Endothelial cell of umbilical vein (primary cell): ENCODE results near the gene B9D1.

Experiments used
- CTCF ChIP-seq, 2 donors: IDR thresholded peaks; 1 replicate in 1 of 2; 2 replicates in 1 of 2; pipeline ENCODE4 v1.5.1; 2011; ENCODE audit warnings: low read length in 2 of 2, mild to moderate bottlenecking in 2 of 2, moderate library complexity in 2 of 2, control low read depth in 1 of 2, inconsistent platforms in 1 of 2, low read depth in 1 of 2; ENCODE audit not compliant: insufficient read depth in 1 of 2; ENCODE audit errors: extremely low read depth in 1 of 2
- EZH2 ChIP-seq: IDR thresholded peaks from 2 replicates; pipeline ENCODE4 v1.6.1; 2012; ENCODE audit warnings: borderline replicate concordance, low read depth, mild to moderate bottlenecking, moderate library complexity, low read length, inconsistent platforms; ENCODE audit not compliant: severe bottlenecking
- MYC ChIP-seq: IDR thresholded peaks from one replicate; pipeline ENCODE4 v1.6.1; 2011; ENCODE audit warnings: mild to moderate bottlenecking, low read depth, low read length
- POLR2A ChIP-seq: IDR thresholded peaks from 2 replicates; pipeline ENCODE4 v1.6.1; 2012; ENCODE audit warnings: low read depth, mild to moderate bottlenecking, control low read depth, low read length
- TF ChIP-seq, protein P1 (sequence below): IDR thresholded peaks from 2 replicates; pipeline ENCODE4 v1.6.1; 2011; ENCODE audit not compliant: insufficient read depth, insufficient read length

DNA sequence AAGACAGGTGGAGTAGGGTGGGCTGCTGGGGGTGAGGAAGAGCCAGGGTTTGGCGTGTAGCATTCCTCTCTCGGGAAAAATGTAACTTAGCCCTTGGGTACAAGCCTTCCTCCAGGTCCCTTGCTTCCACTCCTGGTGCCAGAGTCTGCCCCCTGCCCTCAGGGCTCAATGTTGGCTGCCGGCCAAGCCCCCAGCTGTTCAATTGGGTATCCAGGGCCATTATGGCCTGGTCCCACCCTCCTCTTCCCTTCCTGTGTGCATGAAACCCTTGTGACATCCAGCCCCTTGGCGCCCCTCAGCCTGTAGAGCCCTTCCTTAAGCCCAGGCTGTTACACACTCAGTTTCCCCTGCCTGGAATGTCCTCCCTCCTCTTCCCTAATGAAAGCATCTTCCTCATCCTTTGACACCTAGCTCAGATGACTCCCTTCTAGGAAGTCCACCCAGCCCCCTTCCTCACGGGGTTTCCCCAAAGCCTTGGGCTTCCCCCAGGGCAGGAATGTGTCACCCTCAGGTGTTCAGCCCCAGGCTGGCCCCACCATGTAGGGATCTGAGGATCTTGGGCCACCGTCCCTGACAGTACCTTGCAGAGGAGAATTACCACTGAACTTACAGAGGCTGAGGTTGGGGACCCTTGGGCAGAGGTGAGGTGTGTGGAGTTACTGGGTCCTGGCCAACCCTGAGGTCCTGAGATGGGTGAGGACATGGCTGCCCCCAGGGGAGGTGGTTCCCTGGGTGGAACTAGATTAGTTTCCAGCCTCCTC, 30.0 kb downstream of the B9D1 start:
- no peak for TF ChIP-seq CTCF (IDR thresholded peaks at IDR 0.05; ENCODE audit: extremely low read depth in 1 of 2, insufficient read depth in 1 of 2, low read depth in 1 of 2, low read length in 2 of 2)
- TF ChIP-seq MYC: no peak
- TF ChIP-seq POLR2A: no peak
- no peak for TF ChIP-seq EZH2
- TF ChIP-seq, protein P1, sequence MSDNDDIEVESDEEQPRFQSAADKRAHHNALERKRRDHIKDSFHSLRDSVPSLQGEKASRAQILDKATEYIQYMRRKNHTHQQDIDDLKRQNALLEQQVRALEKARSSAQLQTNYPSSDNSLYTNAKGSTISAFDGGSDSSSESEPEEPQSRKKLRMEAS: no peak
